ENCODE data around the gene HOXB6. TPM values are rescaled to one million over a fixed set of nuclear protein-coding genes. Genes with fewer than 3 reads are reported as not detected.

The HOXB6 gene
- total and polyA plus RNA-seq, 4 donors = 5.3 to 7.5 (median 5.7) TPM

DNA sequence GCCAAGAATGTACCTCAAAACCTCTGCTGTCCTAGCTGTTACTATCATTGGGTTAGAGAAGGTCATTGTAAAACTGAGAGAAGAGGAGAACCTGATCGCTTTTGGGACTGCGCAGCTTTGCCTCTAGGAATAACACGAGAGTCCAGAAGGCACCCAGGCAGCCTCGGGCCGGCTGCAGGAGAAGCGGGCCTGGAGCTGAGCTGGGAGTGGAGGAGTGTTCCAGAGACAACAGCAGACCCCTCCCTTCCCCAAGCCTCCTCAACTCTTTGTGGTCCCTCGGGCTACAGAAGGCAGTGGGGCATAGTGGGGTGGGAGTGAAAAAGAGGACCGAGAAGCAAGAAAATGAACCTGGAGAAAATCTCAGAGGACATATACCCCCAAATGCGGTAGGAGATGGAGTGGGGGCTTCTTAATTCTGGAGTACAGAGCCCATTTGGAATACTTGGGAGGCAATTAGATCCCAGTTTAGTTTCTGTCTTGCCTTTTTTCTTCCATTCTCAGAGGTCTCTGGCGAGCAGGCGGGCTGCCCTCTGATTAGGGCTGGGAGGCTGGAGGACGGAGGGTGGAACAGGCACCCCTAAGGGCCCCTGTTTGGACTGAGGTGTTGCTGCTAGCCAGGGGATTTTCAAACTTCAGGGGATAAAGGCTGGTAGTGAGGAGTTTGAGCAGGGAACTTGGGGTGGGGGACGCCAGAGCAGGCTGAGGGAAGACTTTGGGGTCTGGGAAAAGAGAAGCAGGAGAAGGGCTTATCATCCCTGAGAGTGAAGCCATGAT, 46.5 kb downstream of the HOXB6 start:
- no peak for TF ChIP-seq CTCF (IDR thresholded peaks at IDR 0.05; ENCODE audit: control extremely low read depth, extremely low read depth)
- Histone ChIP-seq H3K4me3 (no peak overlapping the region), H3K4me1 (ENCODE audit: control insufficient read depth in 5 of 5, insufficient read depth in 5 of 5, low read length in 5 of 5) (peaks cover 0 to 88% (median 9%) of the 10 kb centered on the region in 5 donors), H3K27ac (ENCODE audit: low read depth in 1 of 2, low read length in 1 of 2) (peak overlapping the region in 1 of 2 donors; percentile 29), H3K36me3 (ENCODE audit: control insufficient read depth in 4 of 4, insufficient read depth in 4 of 4, low read length in 4 of 4) (peaks cover 0 to 20% (median 6%) of the 10 kb centered on the region in 4 donors), H3K27me3 (ENCODE audit: control insufficient read depth in 3 of 3, insufficient read depth in 3 of 3, low read length in 2 of 3) (peaks cover 0 to 59% (median 5%) of the 10 kb centered on the region in 3 donors), H3K9ac (ENCODE audit: insufficient read depth in 1 of 2, low read length in 2 of 2) (peak overlapping the region; percentile 38 to 95), H3K9me3 (ENCODE audit: control insufficient read depth in 4 of 4, insufficient read depth in 3 of 4, low read length in 3 of 4) (no peaks in the 10 kb centered on the region)
- 66 to 69% methylated on average over 13 of the region's 13 CpGs for WGBS, 2 donors
- DNase-seq (peak; percentile 44 to 68 (median 60)), ATAC-seq (ENCODE audit: insufficient read depth, low FRiP score) (no peak)

DNA sequence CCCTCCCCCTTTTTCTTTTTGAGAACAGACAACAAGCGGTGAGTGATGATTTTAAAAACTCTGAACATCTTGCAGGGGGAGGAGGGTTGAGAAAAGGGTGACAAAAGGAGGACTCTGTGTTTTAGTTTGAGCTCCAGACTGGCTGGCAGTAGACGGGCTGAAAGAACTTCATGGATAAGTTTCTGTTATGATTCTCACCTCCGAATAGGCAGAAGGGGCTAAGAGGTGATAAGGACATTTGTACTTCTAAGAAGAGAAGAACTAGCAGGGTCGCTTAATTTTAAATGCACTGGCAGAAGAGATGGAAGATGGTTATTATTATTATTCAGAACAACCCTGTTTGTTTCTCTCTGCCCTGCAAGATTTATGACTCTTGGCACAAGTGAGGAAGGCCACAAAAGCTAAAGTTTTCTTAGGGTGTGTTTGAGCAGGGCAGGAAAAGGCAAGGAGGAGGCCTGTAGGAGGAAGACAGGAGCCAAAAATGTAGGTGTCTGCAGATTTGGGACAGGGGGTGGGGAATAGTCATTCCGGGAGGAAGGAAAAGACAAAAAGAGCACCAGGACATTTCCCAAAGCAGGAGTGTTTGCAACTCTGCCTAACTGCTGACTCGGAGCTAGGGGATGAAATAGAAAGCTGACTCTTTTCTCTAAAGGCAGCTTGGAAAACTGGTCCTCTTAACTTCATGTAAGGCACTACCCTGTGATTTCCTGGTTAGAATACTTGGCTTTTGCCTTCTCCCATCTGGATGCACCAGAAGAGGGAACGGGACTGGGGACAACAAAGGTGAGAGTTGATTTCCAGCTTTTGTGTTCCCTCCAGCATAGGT, 48.0 kb downstream of the HOXB6 start:
- peak overlapping the region in 1 of 2 donors; percentile 5 for H3K27ac ChIP-seq (ENCODE audit: low read depth in 1 of 2, low read length in 1 of 2)

DNA sequence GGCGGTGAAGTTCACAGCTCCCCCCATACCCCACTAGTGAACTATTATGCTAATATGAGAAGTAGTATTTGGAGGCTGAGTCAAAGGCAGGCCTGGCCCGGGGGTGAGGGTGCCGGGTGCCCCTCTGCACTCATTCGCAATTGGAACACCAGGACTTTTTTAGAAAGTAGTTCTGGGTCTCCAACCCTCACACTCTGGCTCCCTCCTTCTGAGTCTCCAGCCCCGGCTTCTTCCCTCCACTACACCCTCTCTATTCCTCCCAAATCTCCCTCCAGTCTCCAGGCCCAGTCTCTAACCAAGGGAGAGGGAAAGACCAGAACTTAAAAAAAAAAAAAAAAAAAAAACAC, 48.6 kb downstream of the HOXB6 start:
- Histone ChIP-seq H3K27ac (ENCODE audit: low read depth in 1 of 2, low read length in 1 of 2) (no peak overlapping the region), H3K4me3 (no peak overlapping the region), H3K4me1 (ENCODE audit: control insufficient read depth in 5 of 5, insufficient read depth in 5 of 5, low read length in 5 of 5) (peaks cover 0 to 85% (median 3%) of the 10 kb centered on the region in 5 donors), H3K9me3 (ENCODE audit: control insufficient read depth in 4 of 4, insufficient read depth in 3 of 4, low read length in 3 of 4) (peaks cover 0 to 3% (median 0%) of the 10 kb centered on the region in 4 donors), H3K27me3 (ENCODE audit: control insufficient read depth in 3 of 3, insufficient read depth in 3 of 3, low read length in 2 of 3) (peaks cover 0 to 54% (median 2%) of the 10 kb centered on the region in 3 donors), H3K36me3 (ENCODE audit: control insufficient read depth in 4 of 4, insufficient read depth in 4 of 4, low read length in 4 of 4) (peaks cover 0 to 17% (median 2%) of the 10 kb centered on the region in 4 donors), H3K9ac (ENCODE audit: insufficient read depth in 1 of 2, low read length in 2 of 2) (peak overlapping the region in 1 of 2 donors; percentile 95)
- ATAC-seq (ENCODE audit: insufficient read depth, low FRiP score) = no peak
- no peak for DNase-seq
- 55 to 64% methylated on average over 5 of the region's 5 CpGs for WGBS, 2 donors
- TF ChIP-seq CTCF (IDR thresholded peaks at IDR 0.05; ENCODE audit: control extremely low read depth, extremely low read depth) = no peak

More for the DNA sequence above, 48.0 kb downstream of the HOXB6 start:
- Histone ChIP-seq H3K36me3 (ENCODE audit: control insufficient read depth in 4 of 4, insufficient read depth in 4 of 4, low read length in 4 of 4) (peaks cover 0 to 21% (median 4%) of the 10 kb centered on the region in 4 donors), H3K27me3 (ENCODE audit: control insufficient read depth in 3 of 3, insufficient read depth in 3 of 3, low read length in 2 of 3) (peaks cover 0 to 56% (median 2%) of the 10 kb centered on the region in 3 donors), H3K9me3 (ENCODE audit: control insufficient read depth in 4 of 4, insufficient read depth in 3 of 4, low read length in 3 of 4) (peaks cover 0 to 3% (median 0%) of the 10 kb centered on the region in 4 donors), H3K4me1 (ENCODE audit: control insufficient read depth in 5 of 5, insufficient read depth in 5 of 5, low read length in 5 of 5) (peaks cover 0 to 86% (median 4%) of the 10 kb centered on the region in 5 donors), H3K4me3 (no peak overlapping the region), H3K9ac (ENCODE audit: insufficient read depth in 1 of 2, low read length in 2 of 2) (peak overlapping the region in 1 of 2 donors; percentile 95)
- 44 to 64% methylated on average over 7 of the region's 7 CpGs for WGBS, 2 donors
- TF ChIP-seq CTCF (IDR thresholded peaks at IDR 0.05; ENCODE audit: control extremely low read depth, extremely low read depth) = no peak
- DNase-seq = peak; percentile 67 to 89 (median 88)
- ATAC-seq (ENCODE audit: insufficient read depth, low FRiP score) = no peak
